Kidney (tissue), 14 donors: ENCODE results near the gene PDIK1L. TPM values are rescaled to one million over a fixed set of nuclear protein-coding genes. Genes with fewer than 3 reads are reported as not detected.
A peak's percentile ranks its signal among the peaks of the same experiment; 100 is the strongest.

Source experiments
- DNase-seq, 5 donors: peaks; one replicate each; pipeline ENCODE4 v3.0.0-alpha.2; 2013 to 2020
- FAIRE-seq: peaks from 2 replicates; lab custom pipeline; 2012; peaks lifted over from hg19 to GRCh38; lab: Jason Lieb, UNC
- H3K27ac ChIP-seq, 2 donors: one replicate each; pipeline ENCODE4 v1.7.0; 2013; ENCODE audit warnings: low read depth in 2 of 2, low read length in 2 of 2, inconsistent platforms in 1 of 2
- H3K27me3 ChIP-seq: one replicate; pipeline ENCODE4 v1.7.1; 2013; ENCODE audit warnings: low read length, inconsistent platforms; ENCODE audit not compliant: control insufficient read depth, insufficient read depth
- H3K36me3 ChIP-seq, 3 donors: one replicate each; pipeline versions ENCODE4 v1.7.0 to v1.7.1; 2013; ENCODE audit warnings: low read length in 3 of 3, control low read depth in 1 of 3, inconsistent platforms in 1 of 3; ENCODE audit not compliant: insufficient read depth in 3 of 3, control insufficient read depth in 2 of 3
- H3K4me1 ChIP-seq, 3 donors: one replicate each; pipeline versions ENCODE4 v1.7.0 to v1.7.1; 2013; ENCODE audit warnings: low read length in 3 of 3, inconsistent platforms in 1 of 3, low read depth in 1 of 3; ENCODE audit not compliant: control insufficient read depth in 2 of 3, insufficient read depth in 2 of 3
- H3K4me3 ChIP-seq, 3 donors: one replicate each; pipeline versions ENCODE4 v1.7.0 to v1.8.1; 2013; ENCODE audit warnings: low read length in 3 of 3, control low read depth in 1 of 3, inconsistent platforms in 1 of 3
- H3K9ac ChIP-seq, 3 donors: one replicate each; pipeline versions ENCODE4 v1.7.0 to v1.7.1; 2013; ENCODE audit warnings: low read length in 3 of 3, control low read depth in 1 of 3, inconsistent platforms in 1 of 3
- H3K9me3 ChIP-seq, 3 donors: one replicate each; pipeline versions ENCODE4 v1.7.0 to v1.7.1; 2013; ENCODE audit warnings: low read length in 3 of 3, control low read depth in 1 of 3, inconsistent platforms in 1 of 3; ENCODE audit not compliant: control insufficient read depth in 2 of 3, insufficient read depth in 1 of 3
- intact Hi-C: fragments of 100-400 bp; cut with DNase I; formaldehyde crosslinking; loops from one replicate; pipeline ENCODE4 v1.11.1; 2022
- polyA plus RNA-seq: library from polyadenylated mRNA; stranded (reverse); fragments of 350-450 nt; fragmentation: Illumina TruSeq; extraction: RNeasy Lipid Tissue Mini Kit (QIAGEN cat#74804); gene quantifications from one replicate; pipeline ENCODE4 v1.2.3, GENCODE V29; 2014; ENCODE audit warnings: low read depth, low replicate concordance; ENCODE audit not compliant: insufficient read depth
- total RNA-seq: library from RNA; stranded (reverse); fragmentation: NEBNext Ultra II Directional; extraction: Animal tissue kit (Norgen Biotek cat#: 25700); gene quantifications from one replicate; pipeline ENCODE4 v1.2.1, GENCODE V29; 2021
- TF ChIP-seq, protein P1 (sequence below): IDR thresholded peaks from 3 replicates; pipeline ENCODE4 v1.5.1; 2012; ENCODE audit warnings: mild to moderate bottlenecking, moderate library complexity, borderline replicate concordance; ENCODE audit not compliant: insufficient read depth; ENCODE audit errors: extremely low read depth
- donor health status: control.
- donor health status: control.
- donor health status: control.
- donor health status: control.
- donor health status: control.
- donor health status: DM: yes; HTN: yes; CAD: no.
- donor health status: Normal renal cell carcinoma (clear cell type).

The PDIK1L gene
- total and polyA plus RNA-seq, 2 donors from 2014 or later, result 3.7 to 13.9 TPM

GRCh38 chr1:26154750-26155149 is 43.1 kb downstream of the PDIK1L start:
- Histone ChIP-seq H3K36me3 (no peaks in the 10 kb centered on the region), H3K27ac (peak overlapping the region in 1 of 2 donors; percentile 27), H3K9ac (no peak overlapping the region), H3K4me1 (no peaks in the 10 kb centered on the region), H3K27me3 (no peaks in the 10 kb centered on the region), H3K4me3 (no peak overlapping the region), H3K9me3 (no peaks in the 10 kb centered on the region)
- intact Hi-C loops, result loop anchor here (10.0 kb wide), 1 partner anchor 50 kb away; no protein-coding TSS in a partner anchor
- DNase-seq (peak in 2 of 5 donors; percentile 39 to 44), FAIRE-seq (no peak)
- TF ChIP-seq, protein P1, sequence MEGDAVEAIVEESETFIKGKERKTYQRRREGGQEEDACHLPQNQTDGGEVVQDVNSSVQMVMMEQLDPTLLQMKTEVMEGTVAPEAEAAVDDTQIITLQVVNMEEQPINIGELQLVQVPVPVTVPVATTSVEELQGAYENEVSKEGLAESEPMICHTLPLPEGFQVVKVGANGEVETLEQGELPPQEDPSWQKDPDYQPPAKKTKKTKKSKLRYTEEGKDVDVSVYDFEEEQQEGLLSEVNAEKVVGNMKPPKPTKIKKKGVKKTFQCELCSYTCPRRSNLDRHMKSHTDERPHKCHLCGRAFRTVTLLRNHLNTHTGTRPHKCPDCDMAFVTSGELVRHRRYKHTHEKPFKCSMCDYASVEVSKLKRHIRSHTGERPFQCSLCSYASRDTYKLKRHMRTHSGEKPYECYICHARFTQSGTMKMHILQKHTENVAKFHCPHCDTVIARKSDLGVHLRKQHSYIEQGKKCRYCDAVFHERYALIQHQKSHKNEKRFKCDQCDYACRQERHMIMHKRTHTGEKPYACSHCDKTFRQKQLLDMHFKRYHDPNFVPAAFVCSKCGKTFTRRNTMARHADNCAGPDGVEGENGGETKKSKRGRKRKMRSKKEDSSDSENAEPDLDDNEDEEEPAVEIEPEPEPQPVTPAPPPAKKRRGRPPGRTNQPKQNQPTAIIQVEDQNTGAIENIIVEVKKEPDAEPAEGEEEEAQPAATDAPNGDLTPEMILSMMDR, result no peak

DNA sequence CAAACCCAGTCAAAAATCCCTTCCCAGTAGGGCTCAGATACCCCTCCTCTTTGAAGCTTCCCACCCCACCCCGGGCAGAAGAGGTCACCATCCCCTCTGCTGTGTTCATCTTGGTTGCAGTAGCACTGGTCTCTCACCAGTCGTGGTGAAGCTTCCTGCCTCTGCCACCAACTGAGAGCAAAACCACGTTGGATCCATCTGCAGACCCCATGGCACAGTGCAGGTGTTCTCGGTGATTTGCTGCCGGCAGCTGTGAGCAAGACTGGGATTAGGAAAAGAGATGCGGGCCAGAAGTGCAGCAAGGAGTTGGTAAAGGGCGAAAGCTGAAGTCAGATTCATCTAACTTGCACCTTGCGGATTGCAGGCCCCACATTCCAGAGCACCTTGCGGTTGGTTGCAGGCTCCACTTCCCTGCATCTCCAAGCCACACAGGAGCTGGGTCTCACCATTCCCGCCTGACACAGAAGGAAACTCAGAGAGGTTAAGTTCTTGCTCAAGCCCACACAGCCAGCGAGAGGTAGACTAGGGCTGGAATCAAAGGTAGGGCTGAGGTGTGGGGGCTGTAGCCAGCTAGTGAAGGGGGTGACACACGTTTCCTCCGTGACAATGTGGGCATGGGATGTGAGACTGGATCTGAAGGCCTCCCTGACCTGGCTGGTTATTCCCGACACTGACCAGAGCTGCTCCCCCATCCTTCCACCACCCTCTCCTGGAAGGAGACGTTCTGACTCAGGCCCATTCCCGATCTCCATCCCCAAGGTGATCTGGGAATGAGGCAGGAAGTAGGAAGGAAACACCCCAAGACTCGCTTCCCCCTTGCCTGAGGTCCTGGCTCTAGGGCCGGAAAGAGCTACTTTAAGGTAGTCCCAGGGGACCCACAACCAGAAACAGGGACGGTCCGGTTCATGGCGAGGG is 44.0 kb downstream of the PDIK1L start:
- H3K4me3 ChIP-seq, result peak overlapping the region in 1 of 3 donors; percentile 47

GRCh38 chr1:26156285-26157038 is 44.8 kb downstream of the PDIK1L start:
- TF ChIP-seq, protein P1, result no peak
- Histone ChIP-seq H3K4me3 (peak overlapping the region in 1 of 3 donors; percentile 47), H3K27ac (peak overlapping the region; percentile 47 to 57), H3K9ac (peak overlapping the region in 1 of 3 donors; percentile 12), H3K36me3 (no peaks in the 10 kb centered on the region), H3K4me1 (peaks cover 0 to 5% (median 0%) of the 10 kb centered on the region in 3 donors), H3K27me3 (no peaks in the 10 kb centered on the region), H3K9me3 (no peaks in the 10 kb centered on the region)
- DNase-seq, result peak in 4 of 5 donors; percentile 39 to 73 (median 50)
- FAIRE-seq, result no peak
- intact Hi-C loops, result loop anchor here (10.0 kb wide), 1 partner anchor 52 kb away; no protein-coding TSS in a partner anchor

More for the DNA sequence above, 44.0 kb downstream of the PDIK1L start:
- Histone ChIP-seq H3K4me1 (no peaks in the 10 kb centered on the region), H3K36me3 (no peaks in the 10 kb centered on the region), H3K9ac (no peak overlapping the region), H3K9me3 (no peaks in the 10 kb centered on the region), H3K27me3 (no peaks in the 10 kb centered on the region), H3K27ac (peak overlapping the region; percentile 4 to 47)
- TF ChIP-seq, protein P1, result no peak
- DNase-seq, result peak in 1 of 5 donors; percentile 44
- intact Hi-C loops, result loop anchor here (10.0 kb wide), 1 partner anchor 51 kb away; no protein-coding TSS in a partner anchor
- FAIRE-seq, result no peak
